Measurements from ENCODE around the gene SKAP2. TPM values are rescaled to one million over a fixed set of nuclear protein-coding genes. Genes with fewer than 3 reads are reported as not detected.

Gene SKAP2, protein sequence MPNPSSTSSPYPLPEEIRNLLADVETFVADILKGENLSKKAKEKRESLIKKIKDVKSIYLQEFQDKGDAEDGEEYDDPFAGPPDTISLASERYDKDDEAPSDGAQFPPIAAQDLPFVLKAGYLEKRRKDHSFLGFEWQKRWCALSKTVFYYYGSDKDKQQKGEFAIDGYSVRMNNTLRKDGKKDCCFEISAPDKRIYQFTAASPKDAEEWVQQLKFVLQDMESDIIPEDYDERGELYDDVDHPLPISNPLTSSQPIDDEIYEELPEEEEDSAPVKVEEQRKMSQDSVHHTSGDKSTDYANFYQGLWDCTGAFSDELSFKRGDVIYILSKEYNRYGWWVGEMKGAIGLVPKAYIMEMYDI
- 10 to 100 TPM in 1 of 6 donors, 1 to 10 TPM in 5; 3.7 to 16.3 (median 5.6) TPM for total RNA-seq
- polyA plus RNA-seq = 1 to 10 TPM; 2.9 to 3.0 TPM

DNA sequence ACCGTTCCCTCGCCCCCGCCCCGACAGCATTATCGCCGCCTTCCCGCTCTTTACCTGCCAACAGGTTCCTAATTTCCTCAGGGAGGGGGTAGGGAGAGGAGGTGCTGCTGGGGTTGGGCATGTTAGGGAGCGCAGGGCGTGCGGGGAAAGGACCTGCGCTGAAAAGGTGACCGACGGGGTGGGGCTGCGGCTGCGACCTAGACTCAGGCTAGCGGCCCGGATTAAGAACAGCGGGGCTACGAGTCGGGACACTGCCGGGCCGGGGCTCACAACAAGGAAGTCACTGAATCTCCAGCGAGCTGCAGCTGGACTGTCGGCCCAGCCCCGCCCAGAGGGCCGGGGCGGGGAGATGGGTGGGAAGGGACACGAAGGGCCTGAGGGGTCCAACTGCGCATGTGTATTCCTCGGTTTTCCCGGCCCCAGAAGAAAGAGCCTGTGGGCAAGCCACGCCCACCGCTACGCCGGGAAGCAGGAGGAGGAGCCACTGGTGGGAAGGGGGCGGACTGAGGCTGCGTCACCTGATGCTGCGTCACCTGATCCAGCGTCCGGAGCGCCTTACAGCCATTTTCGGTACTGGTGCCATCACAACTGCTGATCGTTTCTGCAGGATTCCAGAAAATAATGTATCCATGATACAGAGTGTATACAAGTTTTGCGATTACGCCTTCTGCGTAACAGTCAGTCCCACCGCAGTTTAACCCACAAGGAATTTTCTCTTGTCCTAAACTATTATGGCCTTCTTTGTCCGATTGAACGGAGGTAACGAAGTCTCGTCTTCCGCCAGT is at the start of gene SKAP2:
Gene SKAP2 (minus strand): TSS at position 282 of the 785 bp plus-strand sequence. CDS start 161 bp downstream, at position 121.
- peak within 1 kb of the TSS; percentile 51 to 68 (median 53) for H3K4me3 ChIP-seq
- FAIRE-seq (peak; percentile 98), DNase-seq (peak; percentile 98 to 99 (median 99)), ATAC-seq (peak; percentile 95 to 99 (median 98))
- TF ChIP-seq, protein P1, sequence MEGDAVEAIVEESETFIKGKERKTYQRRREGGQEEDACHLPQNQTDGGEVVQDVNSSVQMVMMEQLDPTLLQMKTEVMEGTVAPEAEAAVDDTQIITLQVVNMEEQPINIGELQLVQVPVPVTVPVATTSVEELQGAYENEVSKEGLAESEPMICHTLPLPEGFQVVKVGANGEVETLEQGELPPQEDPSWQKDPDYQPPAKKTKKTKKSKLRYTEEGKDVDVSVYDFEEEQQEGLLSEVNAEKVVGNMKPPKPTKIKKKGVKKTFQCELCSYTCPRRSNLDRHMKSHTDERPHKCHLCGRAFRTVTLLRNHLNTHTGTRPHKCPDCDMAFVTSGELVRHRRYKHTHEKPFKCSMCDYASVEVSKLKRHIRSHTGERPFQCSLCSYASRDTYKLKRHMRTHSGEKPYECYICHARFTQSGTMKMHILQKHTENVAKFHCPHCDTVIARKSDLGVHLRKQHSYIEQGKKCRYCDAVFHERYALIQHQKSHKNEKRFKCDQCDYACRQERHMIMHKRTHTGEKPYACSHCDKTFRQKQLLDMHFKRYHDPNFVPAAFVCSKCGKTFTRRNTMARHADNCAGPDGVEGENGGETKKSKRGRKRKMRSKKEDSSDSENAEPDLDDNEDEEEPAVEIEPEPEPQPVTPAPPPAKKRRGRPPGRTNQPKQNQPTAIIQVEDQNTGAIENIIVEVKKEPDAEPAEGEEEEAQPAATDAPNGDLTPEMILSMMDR (IDR thresholded peaks at IDR 0.05) = no peak
- intact Hi-C loops (cut with DNase I) = no loop called here
- no peaks in the 10 kb centered on the region for H3K9me3 ChIP-seq
- no peaks in the 10 kb centered on the region for H3K36me3 ChIP-seq
- peaks cover 0 to 4% (median 0%) of the 10 kb centered on the region in 3 donors for H3K4me1 ChIP-seq
- H3K27me3 ChIP-seq = peaks cover 0 to 19% (median 0%) of the 10 kb centered on the region in 4 donors
- WGBS, 2 donors = 0 to 1% methylated on average over 52 of the region's 52 CpGs
- H3K27ac ChIP-seq = peak within 1 kb of the TSS; percentile 44 to 85 (median 76)

DNA sequence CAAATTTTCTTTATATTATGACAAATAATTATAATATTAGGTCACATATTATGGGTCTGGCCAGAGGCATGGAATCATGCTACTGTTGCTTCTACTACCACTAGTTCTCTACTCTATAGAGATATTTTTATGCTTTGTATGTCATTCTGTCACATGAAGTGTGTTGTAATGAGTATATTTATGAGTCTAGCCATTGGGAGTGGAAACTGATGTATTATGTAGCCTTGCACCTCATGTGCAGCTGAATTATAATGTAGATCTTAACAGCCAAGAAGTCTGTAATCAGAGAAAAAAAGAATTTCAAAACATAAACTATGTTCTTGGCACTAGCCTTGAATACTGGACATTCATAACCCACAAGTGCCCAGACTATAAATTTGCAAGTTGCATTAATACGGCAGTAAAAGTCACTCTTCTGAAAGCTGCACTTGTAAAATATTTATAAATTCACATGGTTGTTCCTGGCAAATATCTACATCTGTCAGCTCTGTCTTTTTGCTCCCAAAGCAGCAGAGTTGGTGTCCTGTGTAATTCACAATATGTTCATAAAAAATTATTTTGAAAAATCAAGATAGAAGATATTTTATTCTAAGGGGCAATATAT is 48.6 kb upstream of the SKAP2 start:
- Histone ChIP-seq H3K4me3 (no peak overlapping the region), H3K4me1 (no peaks in the 10 kb centered on the region), H3K27me3 (no peaks in the 10 kb centered on the region), H3K27ac (no peak overlapping the region), H3K9me3 (no peaks in the 10 kb centered on the region), H3K36me3 (no peaks in the 10 kb centered on the region)
- no peak for ATAC-seq
- 73 to 74% methylated on average over 1 of the region's 1 CpG for WGBS, 2 donors
- DNase-seq = no peak
- intact Hi-C loops (cut with DNase I) = no loop called here
- TF ChIP-seq, protein P1 (IDR thresholded peaks at IDR 0.05) = no peak
- no peak for FAIRE-seq

DNA sequence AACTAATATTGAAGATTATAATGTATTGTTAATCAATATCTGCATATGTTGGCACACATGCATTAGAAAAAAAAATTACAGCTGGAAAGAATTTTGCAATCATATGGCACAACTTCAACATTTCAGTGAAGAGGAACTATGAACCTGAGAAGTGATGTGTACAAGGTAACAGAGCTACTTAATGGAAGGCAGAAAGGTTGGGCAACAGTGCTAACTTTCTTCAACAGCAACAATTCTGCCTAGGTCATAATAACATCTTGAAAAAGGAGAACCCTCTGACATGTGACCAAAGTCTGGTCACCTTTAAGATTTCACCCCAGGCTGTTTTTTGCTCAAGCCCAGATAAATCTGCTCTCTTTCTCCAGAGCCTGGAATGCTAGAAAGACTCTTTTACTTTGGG is 47.9 kb upstream of the SKAP2 start:
- no peaks in the 10 kb centered on the region for H3K9me3 ChIP-seq
- DNase-seq (no peak), FAIRE-seq (no peak), ATAC-seq (no peak)
- TF ChIP-seq, protein P1 (IDR thresholded peaks at IDR 0.05) = no peak
- no peaks in the 10 kb centered on the region for H3K4me1 ChIP-seq
- H3K27me3 ChIP-seq = no peaks in the 10 kb centered on the region
- intact Hi-C loops (cut with DNase I) = no loop called here
- no peak overlapping the region for H3K27ac ChIP-seq
- no peaks in the 10 kb centered on the region for H3K36me3 ChIP-seq
- H3K4me3 ChIP-seq = no peak overlapping the region

DNA sequence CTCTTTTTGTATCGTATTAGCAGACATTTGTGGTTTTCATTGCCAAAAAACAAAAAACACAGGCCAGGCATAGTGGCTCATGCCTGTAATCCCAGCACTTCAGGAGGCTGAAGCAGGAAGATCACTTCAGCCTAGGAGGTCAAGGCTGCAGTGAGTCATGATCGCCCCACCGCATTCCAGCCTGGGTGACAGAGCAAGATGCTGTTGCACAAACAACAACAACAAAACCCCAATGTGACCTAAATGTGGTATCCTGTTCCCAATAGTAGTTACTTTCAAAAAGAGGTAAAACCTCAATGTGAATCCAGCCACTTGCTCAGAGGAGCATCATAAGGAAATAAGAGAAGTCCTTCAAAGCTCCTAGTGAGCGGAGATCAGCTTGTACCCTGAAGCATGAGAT is 45.8 kb upstream of the SKAP2 start:
- Histone ChIP-seq H3K27ac (no peak overlapping the region), H3K4me3 (no peak overlapping the region), H3K27me3 (peaks cover 0 to 2% (median 0%) of the 10 kb centered on the region in 4 donors), H3K36me3 (no peaks in the 10 kb centered on the region), H3K9me3 (no peaks in the 10 kb centered on the region), H3K4me1 (no peaks in the 10 kb centered on the region)
- DNase-seq (no peak), ATAC-seq (no peak), FAIRE-seq (no peak)
- 86 to 89% methylated on average over 4 of the region's 4 CpGs for WGBS, 2 donors
- TF ChIP-seq, protein P1 (IDR thresholded peaks at IDR 0.05) = no peak
- intact Hi-C loops (cut with DNase I) = no loop called here

Data from pancreas (tissue), 10 donors.